Stimulated activated CD4-positive, alpha-beta T cell treated with anti-CD3 and anti-CD28 coated beads, Interleukin-15, amount 100 ng/mL, for 48 hours (primary cell): ENCODE results near the gene C22orf39.
A peak's percentile ranks its signal among the peaks of the same experiment; 100 is the strongest.

Source experiments
- DNase-seq, 2 donors: peaks; one replicate each; pipeline ENCODE4 v3.0.0-alpha.2; 2020; ENCODE audit warnings: low read depth in 2 of 2

Gene C22orf39, protein sequence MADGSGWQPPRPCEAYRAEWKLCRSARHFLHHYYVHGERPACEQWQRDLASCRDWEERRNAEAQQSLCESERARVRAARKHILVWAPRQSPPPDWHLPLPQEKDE

DNA sequence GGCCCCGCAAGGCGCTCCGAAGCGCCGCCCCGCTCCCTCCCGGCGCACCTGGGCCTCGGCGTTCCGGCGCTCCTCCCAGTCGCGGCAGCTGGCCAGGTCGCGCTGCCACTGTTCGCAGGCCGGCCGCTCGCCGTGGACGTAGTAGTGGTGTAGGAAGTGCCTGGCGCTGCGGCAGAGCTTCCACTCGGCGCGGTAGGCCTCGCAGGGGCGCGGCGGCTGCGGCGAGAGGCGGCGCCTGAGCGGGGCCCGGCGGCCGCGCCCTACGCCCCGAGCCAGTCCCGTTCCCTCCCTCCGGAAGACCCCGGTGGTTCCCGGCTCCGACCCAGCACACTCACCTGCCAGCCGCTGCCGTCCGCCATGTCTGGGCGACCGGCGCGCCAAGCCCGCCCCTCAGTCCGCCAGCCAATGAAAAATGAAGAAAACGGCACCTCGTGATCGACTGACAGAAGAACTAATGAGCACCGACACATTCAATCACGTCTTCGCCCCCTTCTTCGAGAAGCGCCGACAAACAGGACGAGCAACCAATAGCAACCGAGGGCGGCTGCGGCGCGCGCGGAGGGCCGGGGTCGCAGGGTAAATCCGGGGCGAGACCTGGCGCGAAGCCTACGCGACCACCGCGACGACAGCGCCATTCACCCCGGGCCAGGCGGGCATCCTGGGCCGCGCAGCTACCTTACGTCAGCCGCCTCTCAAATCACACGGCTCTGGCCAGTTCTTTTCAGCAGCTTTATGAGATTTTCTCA is at the start of gene C22orf39:
TSS of gene C22orf39 (minus strand) at position 382 of the 746 bp plus-strand sequence. CDS start at position 359, 23 bp downstream.
- DNase-seq, result peak; percentile 78 to 84

DNA sequence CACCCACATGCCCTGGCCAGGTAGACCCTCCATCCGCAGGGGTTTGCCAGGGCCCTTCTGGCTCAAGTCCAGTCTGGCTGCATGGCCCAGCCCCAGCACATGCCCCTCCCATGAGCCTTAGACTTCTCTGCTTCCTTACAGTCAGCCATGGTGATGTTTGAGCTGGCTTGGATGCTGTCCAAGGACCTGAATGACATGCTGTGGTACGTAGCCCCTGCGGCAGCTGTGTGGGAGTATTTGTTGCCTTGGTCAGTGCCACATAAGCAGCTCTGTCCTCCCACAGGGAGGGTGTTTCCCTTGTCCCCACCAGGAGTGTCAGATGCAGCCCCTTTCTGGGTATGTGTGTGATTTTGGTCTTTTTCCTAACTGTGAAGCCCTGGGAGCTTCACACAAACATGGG is 49.7 kb upstream of the C22orf39 start:
- no peak for DNase-seq

DNA sequence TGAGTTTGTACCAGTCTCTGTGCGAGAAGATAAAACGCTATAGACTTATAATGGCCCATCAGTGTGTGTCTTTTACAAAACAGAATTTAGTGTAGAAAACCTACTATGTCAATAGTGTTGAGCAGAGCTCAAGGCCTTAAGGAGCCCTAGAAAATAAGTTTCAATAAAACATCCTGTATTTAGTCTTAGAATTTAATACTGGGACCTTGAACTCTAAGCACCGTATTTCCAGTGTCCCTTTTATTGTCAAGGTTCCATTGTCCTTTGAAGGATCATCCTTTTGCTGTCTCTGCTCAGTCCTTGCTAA is 48.8 kb upstream of the C22orf39 start:
- no peak for DNase-seq

DNA sequence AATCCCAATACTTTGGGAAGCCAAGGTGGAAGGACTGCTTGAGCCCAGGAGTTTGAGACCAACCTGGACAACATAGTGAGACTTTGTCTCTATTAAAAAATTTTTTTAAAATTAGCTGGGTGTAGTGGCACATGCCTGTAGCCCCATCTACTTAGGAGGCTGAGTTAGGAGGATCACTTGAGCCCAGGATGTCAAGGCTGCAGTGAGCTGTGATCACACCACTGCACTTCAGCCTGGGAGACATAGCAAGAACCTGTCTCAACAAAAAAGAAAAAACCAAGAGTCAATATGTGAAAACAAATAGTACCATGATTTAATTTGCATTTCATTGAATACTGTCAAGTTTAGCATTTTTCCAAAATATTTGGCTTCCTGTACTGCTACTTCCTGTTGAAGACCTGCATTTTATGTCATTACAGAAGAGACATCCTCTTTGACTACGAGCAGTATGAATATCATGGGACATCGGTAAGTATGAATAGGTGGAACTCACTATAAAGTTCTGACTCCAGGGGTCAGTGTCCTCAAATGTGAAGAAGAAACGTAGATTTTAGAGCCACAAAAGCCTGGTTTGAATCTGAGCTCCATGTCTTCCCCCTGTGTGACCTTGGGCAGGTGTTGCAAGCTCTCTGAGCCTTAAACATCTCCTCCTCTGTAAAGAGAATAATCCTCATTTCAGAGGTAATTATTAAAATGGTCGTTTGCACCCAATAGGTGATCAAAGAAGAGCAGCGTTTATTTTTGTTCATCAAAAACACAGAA is 48.2 kb upstream of the C22orf39 start:
- DNase-seq, result no peak

DNA sequence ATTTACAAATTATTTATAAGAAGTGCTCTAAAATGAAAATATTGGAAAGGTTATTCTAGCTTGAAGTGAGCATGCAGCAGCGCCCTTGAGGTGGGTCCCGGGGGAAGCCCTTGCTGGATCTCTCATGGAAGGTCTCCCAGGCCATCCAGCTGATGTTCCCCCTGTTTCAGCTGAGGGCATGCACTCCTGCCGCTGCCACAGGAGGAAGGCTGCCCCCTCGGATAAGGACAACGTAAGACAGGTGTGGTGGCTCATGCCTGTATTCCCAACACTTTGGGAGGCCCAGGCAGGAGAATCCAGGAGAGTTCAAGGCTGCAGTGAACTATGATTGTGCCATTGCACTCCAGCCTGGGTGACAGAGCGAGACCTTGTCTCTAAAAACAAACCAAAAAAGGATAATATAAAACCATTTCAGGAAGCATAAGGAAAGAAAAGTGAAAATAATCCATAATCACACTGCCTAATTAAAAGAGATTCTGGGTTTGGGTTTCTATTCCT is 47.2 kb upstream of the C22orf39 start:
- DNase-seq, result no peak

DNA sequence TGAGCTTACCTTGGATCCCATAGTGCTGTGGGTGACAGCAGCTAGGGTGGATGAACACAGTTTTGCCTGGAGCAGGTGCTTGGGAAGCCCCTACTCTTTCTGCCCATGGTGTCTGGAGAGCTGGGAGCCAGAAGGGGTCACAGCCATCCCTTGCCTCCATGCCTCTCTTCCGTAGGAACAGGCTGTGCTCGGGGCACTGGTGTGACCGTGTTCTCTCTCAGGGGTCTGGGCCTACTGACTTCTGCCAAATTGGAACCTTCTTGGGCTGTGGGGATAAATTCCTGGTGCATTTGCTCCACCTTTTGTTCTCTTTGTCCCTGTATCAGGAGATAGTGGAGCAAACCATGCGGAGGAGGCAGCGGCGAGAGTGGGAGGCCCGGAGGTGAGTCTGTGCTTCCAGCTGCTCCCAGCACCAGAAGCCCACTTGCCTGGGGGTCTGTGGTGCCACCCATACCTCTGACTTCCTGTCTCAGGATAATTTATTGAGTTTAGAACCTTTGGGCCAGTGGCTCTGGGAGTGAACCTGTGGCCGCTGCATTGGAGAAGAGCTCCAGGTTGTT is 46.6 kb upstream of the C22orf39 start:
- no peak for DNase-seq

DNA sequence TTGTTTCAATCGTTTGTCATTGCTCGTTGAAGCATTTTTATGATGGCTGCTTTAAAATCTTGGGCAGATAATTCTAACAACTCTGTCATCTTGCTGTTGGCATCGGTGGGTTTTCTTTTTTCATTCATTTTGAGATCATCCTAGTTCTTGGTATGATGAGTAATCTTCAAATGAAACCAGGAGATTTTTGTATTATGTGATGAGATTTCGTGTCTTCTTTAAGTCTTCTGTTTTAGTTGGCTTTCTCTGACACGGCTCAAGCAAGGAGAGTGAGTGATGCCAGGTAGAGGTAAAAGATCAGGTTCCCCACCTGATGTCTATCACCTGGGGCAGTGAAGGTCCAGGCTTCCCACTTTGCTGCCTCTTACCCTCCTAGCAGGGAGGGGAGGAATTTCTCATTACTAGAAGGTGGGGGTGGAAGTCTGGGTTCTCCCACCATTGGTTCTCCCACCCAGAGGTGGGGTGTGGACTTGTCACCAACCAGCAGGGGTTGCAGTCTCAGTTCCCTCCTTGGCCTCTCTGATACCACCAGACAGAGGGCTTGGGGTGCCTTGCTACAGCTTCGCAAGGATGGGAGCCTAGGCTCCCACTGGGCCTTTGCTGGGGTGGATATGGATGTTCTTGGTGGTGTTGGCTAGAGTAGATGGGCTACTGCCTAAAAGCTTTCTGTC is 45.1 kb upstream of the C22orf39 start:
- DNase-seq, result no peak

DNA sequence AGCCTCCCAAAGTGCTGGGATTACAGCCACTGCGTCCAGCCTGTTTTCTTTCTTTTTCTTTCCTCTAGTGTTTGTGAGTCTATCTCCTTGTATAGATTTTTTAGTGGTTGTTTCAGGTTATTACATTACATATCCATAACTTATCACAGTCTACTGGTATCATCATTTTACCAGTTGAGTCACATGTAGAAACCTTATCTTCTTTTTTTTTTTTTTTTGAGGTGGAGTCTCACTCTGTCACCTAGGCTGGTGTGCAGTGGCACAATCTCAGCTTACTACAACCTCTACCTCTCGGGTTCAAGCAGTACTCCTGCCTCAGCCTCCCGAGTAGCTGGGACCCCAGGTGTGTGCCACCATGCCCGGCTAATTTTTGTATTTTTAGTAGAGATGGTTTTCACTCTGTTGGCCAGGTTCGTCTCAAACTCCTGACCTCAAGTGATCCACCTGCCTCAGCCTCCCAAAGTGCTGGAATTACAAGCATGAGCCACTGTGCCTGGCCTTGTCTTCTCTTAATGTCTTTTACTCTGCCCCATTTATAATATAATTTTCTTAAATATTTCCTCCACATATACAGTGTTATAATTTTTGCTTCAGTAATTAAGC is 43.2 kb upstream of the C22orf39 start:
- no peak for DNase-seq

DNA sequence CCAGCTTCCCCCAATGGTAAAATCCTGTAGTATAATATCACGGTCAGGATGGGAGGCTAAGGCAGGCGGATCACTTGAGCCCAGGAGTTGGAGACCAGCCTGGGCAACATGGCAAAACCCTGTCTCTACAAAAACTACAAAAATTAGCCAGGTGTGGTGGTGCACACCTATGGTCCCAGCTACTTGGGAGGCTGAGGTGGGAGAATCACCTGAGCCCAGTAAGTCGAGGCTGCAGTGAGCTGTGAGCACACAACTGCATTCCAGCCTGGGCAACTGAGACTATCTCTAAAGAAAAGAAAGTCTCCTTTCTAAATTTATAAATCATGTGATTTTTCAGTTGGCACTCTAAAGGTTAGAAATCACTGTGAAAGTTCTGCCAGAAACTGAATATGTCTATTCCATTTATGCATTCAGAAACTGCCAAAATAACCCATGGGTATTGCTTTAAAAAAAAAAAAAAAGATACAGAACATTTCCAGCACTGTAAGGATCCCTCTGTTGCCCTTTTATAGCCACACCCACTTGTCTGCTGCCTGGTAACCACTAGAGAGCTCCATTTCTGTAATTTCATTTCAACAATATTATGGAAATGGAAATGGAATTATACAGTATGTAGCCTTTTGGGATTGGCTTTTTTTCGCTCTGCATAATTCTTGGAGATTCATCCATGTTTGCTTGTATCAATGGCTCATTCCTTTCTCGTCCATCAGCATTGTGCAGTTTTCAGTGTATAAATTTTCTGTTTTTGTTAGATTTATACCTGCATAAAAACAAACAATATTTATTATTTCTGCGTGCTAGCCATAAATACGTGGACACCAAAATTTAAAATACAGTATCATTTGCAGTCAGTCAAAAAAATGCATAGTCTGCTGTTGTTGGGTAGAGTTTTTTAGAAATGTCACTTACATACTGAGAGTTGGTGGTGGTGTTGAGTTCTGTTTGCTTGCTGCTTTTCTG is 41.7 kb upstream of the C22orf39 start:
- DNase-seq, result no peak

DNA sequence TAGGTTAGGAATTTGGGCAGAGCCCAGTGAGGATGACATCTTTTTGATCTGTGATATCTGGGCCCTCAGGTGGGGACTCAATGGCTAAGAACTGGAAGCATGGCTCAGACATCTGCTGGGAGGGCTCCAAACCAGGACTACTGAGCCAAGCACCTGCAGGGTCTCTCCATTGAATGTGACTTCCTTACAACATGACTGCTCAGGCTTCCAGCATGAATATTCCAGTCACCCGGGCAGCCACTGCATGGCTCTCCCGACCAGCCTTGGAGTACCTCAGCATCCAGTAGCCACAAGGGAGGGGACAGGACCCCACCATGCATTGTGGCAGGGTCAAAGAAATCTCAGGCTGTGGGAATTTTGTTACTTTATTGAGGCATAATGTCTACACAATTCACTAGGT is 40.8 kb upstream of the C22orf39 start:
- DNase-seq, result no peak

DNA sequence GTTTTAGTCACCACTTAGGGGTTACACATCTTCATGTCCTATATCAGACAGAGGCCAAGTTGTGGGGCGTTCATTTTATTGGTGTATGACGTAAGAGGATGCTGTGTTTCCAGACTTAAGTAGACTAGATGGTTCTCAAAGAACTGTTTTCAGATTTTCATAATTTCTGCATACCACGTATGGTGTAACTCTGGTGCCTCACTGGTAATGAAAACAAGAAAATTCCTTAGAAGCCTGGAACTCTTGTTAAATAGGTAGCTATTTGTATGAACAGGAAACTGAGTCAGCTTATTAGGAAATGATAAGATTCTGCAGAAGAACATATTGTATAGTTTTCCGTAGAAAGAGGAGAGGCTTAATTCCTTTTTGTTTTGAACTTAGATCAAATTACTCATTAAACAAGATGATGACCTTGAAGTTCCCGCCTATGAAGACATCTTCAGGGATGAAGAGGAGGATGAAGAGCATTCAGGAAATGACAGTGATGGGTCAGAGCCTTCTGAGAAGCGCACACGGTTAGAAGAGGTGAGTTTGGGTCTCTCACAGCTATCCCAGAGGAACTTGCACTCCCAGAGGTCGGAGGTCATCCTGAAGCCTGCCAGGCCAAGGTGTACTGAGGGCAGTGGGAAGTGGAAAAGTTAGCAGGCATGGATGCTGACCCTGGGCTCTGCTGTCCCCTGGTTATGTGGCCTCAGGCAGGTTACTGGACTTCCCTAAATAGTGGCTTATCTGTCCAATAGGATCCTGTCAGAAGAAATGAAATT is 36.2 kb upstream of the C22orf39 start:
- DNase-seq, result no peak

DNA sequence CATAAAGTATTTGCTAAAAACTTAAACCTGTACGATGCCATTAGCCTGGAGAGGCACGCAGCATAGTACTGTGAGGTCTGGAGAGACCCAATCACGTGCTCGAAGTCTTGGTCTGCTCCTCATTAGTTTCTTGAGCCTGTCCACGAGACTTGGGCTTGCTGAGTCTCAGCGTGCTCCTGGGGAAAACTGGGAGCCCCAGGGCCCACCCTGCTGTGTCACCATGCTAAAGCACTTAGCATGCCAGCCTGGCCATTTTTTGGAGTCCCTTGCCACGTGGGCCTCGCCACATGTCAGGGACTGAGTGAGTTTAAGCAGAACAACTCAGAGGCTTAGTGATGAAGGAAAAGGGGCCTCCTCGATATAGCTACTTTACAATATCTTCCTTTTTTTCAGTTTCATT is 34.8 kb upstream of the C22orf39 start:
- DNase-seq, result no peak

DNA sequence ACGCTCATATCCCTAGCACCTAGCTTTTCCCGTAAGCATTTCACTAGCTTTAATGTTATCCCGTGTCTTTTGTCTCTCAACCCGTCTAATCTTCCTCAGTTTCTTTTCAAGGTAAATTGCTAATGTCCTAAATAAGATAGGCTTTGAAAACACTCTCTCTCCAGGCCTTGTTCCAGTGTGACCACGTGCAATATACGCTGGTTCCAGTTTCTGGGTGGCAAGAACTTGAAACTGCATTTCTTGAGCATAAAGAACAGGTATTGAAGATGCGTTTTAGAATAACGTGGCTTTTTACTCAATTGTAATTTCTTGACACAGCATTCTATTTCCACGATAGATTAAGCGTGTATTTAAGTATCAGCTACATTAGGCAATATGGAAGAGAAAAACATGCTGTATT is 33.3 kb upstream of the C22orf39 start:
- no peak for DNase-seq

DNA sequence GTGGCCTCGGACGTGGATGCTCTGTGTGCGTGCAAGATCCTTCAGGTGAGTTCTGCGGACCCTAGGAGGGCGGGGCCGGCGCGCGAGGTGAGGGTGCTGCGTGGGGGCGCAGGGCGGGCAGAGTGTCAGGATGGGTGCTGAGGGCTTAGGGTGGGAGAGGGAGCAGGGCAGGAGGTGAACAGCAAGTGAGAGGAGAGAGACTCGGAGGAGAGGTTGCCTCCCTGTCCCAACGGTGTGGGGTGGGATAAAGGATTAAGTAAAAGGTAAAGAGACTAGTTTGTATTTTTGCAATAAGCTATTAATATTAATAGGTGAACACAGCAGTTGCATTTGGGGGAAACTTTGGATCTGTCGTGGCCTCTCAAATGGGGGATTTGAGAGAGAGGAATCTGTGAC is 32.7 kb upstream of the C22orf39 start:
- DNase-seq, result no peak

DNA sequence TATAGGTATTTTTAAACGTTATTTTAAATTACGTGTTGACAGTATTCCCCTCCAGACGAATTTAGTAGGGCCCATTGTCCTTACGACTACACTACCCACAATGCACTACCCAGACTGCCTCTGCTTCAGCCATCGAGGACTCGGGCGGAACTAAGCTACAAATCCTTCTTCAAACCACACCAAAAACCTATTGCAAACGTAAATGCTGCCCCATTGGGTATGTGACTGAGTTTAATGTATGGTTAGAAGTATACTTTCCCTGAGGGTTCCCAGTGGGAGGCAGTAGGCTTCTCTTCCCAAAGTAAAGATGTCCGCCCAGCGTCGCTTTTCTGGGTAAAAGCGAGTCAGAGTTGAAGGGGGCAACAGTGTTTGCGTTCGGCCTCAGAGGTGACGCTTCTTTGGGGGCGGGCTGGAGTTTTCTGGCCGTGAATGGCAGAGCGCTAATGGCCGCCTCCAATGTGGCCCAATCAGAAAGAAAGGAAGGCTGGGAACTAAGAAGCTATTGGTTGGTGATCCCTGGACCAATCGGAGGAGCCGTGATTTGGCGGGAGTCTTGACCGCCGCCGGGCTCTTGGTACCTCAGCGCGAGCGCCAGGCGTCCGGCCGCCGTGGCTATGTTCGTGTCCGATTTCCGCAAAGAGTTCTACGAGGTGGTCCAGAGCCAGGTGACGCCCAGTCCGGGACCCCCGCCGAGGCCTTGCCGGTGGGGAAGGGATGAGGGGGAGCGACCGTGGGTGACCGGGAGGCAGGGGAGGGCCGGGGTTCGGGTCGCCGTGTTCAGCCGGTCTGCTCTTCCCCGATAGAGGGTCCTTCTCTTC is 32.1 kb upstream of the C22orf39 start, which contains the start of gene CDC45:
TSS of gene CDC45 (plus strand) at position 566 of the 818 bp plus-strand sequence. CDS start at position 615, 49 bp downstream.
- peak; percentile 91 for DNase-seq

DNA sequence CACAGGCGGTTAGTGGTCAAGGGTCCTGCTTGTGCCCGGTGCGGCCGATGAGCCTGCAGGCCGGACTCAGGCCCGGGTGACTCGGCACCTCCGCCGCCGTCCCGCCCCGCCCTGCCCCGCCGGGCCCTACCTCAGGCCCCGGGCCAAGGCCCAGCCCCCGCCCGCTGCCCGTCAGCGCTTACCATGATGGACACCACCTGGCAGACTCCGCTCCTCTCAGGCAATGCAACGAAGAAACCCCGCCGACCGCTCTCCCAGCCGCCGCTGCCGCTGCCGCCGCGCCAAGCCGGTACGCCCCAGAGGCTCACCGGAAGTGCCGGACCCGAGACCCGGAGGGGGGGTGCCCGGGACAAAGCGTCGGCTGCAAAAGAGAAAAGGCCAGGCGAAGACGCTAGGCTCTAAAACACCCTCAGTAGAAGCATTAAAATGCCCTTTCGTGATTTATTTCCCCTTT is 31.4 kb upstream of the C22orf39 start, which contains the start of gene UFD1:
TSS of gene UFD1 (minus strand) at position 293 of the 454 bp plus-strand sequence. CDS start at position 185, 108 bp downstream.
- peak; percentile 71 to 72 for DNase-seq

DNA sequence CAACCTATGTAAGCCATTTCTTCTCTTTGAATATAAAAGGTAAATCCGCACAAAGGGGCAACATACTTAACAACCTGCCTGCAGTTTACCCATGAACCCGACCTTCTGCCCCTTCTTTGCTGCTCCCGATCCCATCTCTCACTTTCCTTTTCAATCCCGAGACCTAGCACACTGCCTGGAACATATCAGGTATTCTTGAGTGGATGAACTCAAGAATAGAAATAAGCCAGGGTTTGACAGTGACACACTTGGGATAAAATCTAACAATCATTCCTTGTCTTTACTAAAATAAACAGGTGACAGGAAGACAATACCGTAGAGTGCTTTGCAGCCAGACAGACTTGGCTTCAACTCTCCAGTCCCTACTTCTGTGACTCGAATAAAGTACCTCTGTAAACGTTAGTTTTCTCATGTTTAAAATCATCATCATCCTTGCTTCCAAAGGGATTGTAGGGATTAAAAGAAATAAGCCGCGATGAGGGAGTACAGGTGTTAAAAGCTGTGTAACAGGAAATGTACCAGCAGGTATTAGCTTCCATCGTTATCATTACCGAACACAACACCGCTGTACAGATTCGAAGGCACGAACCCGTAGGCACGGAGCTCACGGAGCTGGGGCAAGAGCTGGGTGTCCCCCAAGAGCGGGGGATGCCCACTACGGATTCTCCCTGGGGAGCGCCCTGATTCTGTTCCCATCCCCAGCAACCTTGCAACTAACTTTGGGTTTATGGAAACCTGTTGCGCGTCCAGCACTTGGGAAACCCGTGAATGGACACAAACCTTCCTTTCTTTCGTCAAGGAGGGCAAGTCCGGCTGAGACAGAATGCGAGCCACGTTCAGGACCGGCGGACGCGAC is 30.8 kb upstream of the C22orf39 start:
- DNase-seq, result no peak
